ENCODE measurements around the gene DHCR7. TPM values are rescaled to one million over a fixed set of nuclear protein-coding genes. Genes with fewer than 3 reads are reported as not detected.

The DHCR7 gene
- total and polyA plus RNA-seq, 2 experiments from 2014 or later, result 84.0 to 166 TPM

GRCh38 chr11:71482746-71483364 is 34.7 kb upstream of the DHCR7 start:
- H3K4me3 Mint-ChIP-seq, result no peak overlapping the region
- no peak overlapping the region for H3K27ac Mint-ChIP-seq
- Histone ChIP-seq H3K27ac (ENCODE audit: low read depth) (no peak overlapping the region), H2AFZ (no peak overlapping the region), H3K4me2 (no peak overlapping the region), H3F3A (replicated peaks; ENCODE audit: low read depth) (no peaks in the 10 kb centered on the region), H4K20me1 (replicated peaks; ENCODE audit: insufficient read depth) (no peaks in the 10 kb centered on the region), H3K79me2 (replicated peaks; ENCODE audit: insufficient read depth) (no peaks in the 10 kb centered on the region), H3K4me1 (ENCODE audit: insufficient read depth) (no peaks in the 10 kb centered on the region), H3K27me3 (ENCODE audit: insufficient read depth) (no peaks in the 10 kb centered on the region), H3K4me3 (no peak overlapping the region), H3K9me2 (ENCODE audit: insufficient read depth) (no peaks in the 10 kb centered on the region), H3K36me3 (ENCODE audit: insufficient read depth) (peaks cover 10% of the 10 kb centered on the region)
- ATAC-seq (no peak), DNase-seq (ENCODE audit: low spot score) (no peak)
- peaks cover 58% of the 10 kb centered on the region for H3K36me3 Mint-ChIP-seq (ENCODE audit: low read depth)
- no peaks in the 10 kb centered on the region for H3K27me3 Mint-ChIP-seq (ENCODE audit: insufficient read depth, low read depth, poor library complexity)
- H3K9me3 Mint-ChIP-seq, result no peaks in the 10 kb centered on the region
- TF ChIP-seq POLR2AphosphoS5 (IDR thresholded peaks at IDR 0.05; ENCODE audit: low read depth), result no peak
- no peak for TF ChIP-seq JUNB (IDR thresholded peaks at IDR 0.05; ENCODE audit: unreplicated experiment)
- no peak for TF ChIP-seq ZNF462 (CRISPR knock-in tag; IDR thresholded peaks at IDR 0.05)
- no peak for TF ChIP-seq ZNF331 (CRISPR knock-in tag; IDR thresholded peaks at IDR 0.05; ENCODE audit: low read depth)
- TF ChIP-seq REST (IDR thresholded peaks at IDR 0.05; ENCODE audit: unreplicated experiment), result no peak
- peaks cover 3% of the 10 kb centered on the region for H3K4me1 Mint-ChIP-seq

Measured in GM23338 (cell line).